HG02870 (cell line): ENCODE data around the gene CNKSR3.

Source experiments
- ATAC-seq: cut with Tn5 transposase; IDR thresholded peaks from one replicate; pipeline ENCODE4 v1.9.1; 2021; ENCODE audit warnings: mild to moderate bottlenecking, moderate library complexity; ENCODE audit not compliant: unreplicated experiment

CNKSR3 gene

GRCh38 chr6:154479771-154480639 lies 30.5 kb downstream of the CNKSR3 start:
- ATAC-seq = no peak

DNA sequence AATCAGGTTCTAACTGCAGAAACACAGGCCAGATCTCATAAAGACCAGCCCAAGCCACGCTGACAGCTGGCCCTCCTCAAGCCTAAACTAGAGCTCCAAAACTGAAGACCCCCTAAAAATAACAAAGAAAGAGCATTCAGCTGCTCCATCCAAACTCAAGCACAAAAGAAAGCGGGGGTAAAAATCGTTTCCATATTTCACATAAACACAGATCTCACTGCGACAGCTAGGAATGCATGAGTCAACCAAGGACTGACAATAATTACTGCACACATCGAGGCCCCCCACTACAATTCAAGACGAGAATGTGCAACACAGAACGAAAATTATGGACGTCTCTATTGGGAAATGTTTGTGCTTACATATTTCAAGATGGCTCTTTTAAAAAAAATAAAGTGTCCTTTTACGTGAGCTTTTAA lies 31.1 kb downstream of the CNKSR3 start:
- ATAC-seq = no peak

- no peak for ATAC-seq
Observed at GRCh38 chr6:154478701-154479060, 31.8 kb downstream of the CNKSR3 start.

- no peak for ATAC-seq
Observed at GRCh38 chr6:154478021-154478700, 32.3 kb downstream of the CNKSR3 start.

- no peak for ATAC-seq
Observed at GRCh38 chr6:154476494-154476893, 34.0 kb downstream of the CNKSR3 start.

DNA sequence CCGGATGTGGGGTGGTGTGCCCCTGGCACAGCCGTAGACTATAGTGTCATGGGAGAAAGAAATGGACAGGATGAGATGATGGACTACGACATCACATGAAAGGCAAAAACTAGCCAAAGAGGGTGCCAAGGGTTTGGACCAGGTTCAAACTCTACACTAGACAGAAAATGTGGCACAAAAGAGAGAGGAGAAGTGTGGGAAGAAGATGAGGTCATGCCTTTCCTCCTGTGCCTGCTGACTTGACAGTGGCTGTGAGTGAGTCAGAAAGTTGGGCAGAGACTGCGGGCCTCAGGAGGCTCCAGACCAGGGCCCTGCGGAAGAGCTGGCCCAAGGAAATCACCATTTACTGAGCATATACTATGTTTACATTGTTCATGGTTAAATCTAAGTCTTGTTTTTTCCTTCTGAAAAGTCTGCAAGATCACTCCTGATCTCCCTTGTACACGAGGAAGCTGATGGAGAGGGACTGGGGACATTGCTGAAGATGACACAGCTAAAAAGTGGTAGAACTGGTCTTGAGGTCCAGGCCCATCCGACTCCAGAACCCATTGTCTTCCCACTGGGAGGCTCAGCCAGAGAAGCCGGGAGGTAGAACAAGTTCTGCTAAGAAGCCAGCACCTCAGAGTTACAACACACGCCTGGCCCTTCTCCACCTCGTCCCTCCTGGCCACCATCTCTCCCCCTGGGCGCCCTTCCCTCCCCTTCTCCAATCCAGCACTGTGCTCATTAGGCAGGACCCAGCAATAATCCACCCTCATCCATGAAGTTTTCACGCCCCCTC lies 35.6 kb downstream of the CNKSR3 start:
- ATAC-seq = no peak

- no peak for ATAC-seq
Observed at GRCh38 chr6:154473324-154473723, 37.2 kb downstream of the CNKSR3 start.

DNA sequence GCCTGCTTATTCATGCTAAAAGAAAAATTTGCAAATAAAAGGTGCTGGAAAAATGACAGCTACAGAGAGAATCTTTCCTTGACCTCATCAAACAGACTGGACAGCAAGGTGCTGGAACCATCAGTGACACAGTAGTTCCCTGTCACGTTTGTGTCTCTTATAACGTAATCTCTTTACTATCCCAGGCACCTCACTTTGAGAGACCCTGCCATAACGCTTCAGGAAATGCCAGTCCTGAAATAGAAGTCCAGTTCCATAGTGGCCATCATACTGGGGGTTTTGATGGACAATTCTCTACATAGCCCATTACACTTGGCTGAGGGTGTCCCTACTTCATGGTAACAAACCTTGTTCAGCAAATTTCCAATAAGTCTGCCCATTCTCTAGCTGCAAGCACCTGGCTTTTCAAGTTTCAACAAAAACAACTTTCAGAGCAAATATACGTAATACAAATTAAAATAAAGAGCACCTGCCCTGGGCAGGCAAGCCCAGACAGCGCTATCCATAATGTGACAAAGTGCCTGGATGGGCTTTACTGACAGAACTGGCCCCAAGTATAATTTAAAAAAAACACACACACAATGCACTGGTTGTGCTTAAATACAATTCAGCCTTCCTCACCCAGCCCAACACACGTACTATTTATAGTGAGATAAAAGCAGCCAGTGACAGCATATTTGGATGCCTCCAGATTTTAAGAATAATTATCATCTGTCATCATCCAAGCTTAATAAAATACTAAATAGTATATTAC lies 38.7 kb downstream of the CNKSR3 start:
- no peak for ATAC-seq

DNA sequence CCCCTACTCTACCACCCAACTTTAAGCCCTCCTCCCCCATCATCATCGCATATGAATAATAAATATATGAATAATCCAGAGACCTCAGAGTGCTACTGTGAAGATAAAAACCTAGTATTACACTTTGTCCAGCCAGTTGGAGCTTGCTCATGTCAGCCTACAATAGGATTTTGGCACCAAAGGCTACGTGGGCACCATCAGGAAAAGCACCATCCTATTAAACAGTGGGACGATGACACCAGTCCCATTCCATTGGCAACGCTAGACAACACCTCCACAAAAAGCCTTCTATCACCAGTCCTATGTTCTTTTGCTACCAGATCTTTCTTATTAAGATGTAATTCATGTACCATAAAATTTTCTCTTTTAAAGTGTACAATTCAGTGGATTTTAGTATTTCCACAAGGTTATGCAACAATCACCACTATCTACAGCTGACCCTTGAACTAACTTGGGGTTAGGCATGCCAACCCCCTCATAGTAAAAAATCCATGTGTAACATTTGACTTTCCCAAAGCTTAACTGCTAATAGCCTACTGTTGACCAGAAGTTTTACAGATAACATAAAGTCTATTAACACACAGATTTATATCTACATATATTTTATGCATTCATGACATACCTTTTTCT lies 41.1 kb downstream of the CNKSR3 start:
- no peak for ATAC-seq

DNA sequence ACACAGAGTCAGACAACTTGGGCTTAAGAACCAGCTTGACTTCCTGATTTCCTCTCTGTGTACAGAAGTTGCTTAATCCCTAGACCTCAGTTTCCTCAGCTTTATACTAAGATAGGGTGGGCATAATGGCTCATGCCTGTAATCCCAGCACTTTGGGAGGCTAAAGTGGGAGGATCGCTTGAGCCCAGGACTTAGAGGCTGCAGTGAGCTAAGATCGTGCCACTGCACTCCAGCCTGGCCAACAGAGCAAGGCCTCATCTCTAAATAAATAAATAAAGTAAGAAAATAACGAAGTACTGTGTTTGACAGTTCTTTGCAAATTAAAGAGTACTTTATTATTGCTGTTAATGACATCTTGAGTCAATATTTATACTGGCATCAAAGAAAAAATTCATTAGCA lies 41.7 kb downstream of the CNKSR3 start:
- ATAC-seq = no peak

DNA sequence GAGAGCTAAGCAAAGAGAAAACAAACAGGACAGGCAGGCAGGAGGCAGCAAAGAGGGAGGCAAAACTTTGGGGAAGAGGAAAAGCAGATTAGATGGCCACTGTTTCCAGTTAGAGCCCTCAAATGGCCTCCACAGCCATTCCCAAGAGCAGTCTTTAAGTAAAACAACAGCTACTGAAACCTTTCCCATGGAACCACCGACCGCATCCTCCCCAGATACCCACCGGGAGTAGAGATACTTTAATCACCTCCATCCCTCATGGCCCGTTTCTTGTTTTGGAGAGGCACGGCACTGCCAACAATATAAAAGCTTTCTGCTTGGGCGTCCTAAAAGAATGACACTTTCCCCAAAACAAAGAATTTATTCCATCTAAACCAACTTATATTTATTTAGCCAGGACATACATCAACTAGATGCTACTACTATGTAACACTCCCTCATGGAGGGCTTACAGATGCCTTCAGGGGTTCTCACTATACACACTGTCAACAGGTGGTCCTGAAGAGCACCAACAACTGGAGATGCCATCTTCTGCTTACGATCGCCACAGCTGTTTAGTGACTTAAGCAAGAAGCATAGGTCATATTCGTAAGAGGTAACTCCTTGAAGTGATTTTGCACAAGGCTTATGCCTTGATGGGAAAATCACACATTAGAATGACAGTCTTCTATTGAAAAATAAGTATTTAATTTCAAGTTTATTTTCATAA lies 43.4 kb downstream of the CNKSR3 start:
- no peak for ATAC-seq

DNA sequence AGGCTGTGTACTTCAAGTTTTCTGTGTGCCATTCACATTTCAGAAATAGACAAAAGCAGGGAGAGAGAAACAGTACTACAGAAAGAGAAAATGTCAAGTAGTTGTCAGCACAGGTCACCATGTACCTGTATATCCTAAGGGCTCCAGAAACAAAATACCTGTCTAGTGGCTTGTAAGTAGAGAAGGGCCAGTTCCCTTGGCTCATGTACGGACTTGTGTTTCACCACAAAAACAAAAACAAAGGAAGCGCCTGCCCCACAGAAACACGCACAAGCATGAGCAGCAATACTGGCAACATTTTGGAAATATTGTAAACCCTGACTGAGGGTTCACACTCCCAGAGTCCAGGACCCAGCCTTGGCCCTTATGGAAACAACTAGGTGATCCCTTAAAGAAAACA lies 44.3 kb downstream of the CNKSR3 start:
- no peak for ATAC-seq

DNA sequence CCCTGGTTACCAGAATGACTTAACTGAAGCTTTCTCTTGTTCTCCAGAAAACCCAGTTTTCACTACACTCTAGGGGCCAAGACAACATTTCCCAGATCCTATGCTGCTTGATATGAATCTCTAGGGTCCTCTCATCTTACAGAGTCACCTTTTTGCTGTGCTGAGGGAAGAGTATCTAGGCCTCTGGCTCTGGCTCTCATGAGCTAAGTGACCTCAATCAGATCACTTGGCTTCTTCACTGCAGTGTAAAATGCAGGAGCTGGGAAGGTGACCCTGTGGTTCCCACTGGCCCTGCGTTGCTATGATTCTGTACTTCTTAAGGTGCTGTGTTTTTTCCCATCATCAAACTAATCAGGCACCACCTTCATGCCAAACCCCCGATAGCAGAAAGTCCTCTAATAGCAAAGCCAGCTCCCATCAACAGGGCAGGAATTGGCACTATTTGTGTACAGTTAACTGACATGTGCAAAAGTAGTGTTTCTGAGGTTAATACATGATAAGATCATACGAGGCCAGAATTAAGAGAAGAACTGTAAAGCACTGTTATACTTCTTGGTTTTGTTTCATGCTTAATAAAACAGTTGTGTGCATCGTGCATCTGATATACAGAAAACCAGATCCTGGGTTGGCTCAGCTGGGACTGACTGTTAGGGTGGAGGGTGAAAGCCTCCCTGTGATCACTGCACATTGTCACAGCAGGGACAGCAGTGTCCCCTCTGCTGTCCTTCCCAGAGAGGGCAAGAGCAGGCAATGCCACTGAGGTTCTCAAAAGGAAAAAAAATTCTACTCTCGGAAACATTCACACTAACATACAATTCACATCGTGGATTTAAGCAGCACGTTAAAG lies 46.7 kb downstream of the CNKSR3 start:
- no peak for ATAC-seq

DNA sequence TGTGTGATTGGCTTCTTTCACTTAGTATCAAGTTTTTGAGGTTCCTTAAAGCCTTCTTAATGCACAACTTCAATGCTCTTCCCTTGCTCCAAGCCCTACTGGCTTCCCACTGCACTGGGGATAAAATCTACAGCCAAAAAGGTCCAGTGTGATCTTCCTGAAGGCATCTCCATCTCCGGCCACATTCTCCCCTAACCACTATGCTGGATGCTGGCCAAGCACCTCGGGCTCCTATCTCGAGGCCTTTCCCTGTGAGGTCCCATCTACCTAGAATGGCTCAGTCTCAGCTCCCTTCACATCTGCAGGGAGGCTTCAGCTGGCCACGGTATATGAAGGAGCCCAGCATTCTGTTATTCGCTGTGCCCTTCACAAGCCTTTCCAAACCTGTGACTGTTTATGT lies 48.1 kb downstream of the CNKSR3 start:
- no peak for ATAC-seq

- ATAC-seq = no peak
Observed at GRCh38 chr6:154461348-154461747, 49.1 kb downstream of the CNKSR3 start.

DNA sequence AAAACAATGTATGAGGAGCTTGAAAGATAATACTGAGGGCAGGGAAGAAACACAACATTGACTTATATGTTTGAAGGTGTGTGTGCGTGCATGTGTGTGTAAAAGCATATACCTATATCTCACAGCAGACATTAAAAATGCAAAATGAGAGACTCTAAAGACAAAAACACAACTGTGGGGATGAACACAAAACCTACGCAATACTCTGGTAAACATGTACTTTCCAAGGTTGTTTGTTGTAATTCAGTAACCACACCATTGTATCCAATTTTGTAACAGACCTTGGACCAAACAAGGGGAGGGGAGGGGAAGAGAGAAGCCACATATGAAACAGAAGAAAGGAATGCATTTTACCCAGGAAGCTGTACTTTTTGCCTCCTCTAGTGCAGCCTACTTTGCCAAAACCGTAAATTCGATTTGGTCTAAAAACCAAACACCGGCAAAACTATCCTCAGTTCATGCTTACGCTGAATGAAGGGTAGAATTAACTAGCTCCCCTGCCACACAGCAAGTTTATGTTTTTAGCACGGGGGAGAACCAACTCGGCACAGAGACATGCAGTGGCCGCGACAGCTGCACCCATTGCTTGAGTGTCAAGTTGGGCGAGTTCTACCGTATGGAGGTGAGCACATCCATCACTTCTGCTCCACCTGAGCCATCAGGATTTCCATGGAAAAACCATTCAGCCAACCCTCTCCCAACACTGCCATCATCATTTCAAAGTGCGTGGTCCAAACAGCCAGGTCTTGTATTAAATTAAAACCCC lies 50.0 kb downstream of the CNKSR3 start:
- no peak for ATAC-seq

- ATAC-seq = no peak
Observed at GRCh38 chr6:154459513-154459912, 51.0 kb downstream of the CNKSR3 start.
